Stimulated activated CD8-positive, alpha-beta memory T cell treated with anti-CD3 and anti-CD28 coated beads, Interleukin-4, amount 100 ng/mL, for 4 hours (primary cell): ENCODE data around the gene SLC34A2.

Experiments
- DNase-seq, 2 donors: peaks; one replicate each; pipeline ENCODE4 v3.0.0-alpha.2; 2020; ENCODE audit warnings: low read depth in 2 of 2, low spot score in 1 of 2

Gene SLC34A2

DNA sequence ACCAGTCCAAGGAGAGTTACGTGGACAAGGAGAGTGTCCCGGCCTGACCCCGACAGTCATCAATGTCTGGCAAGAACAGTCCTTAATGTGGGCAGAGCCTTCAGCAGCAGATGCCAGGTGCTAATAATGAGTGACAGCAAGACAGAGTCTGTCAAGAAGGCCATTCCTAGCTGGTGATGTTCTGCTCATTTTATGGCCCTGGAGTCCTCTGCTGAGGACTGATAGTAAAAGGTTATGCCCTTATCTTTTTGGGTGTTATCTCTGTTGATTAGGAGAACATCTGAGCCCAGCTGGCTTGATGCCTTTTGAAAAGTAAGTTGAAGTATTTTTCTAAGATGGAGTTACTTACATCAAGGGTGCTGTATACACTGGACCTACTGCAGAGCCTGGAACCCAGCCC lies 67.3 kb downstream of the SLC34A2 start:
- no peak for DNase-seq

DNA sequence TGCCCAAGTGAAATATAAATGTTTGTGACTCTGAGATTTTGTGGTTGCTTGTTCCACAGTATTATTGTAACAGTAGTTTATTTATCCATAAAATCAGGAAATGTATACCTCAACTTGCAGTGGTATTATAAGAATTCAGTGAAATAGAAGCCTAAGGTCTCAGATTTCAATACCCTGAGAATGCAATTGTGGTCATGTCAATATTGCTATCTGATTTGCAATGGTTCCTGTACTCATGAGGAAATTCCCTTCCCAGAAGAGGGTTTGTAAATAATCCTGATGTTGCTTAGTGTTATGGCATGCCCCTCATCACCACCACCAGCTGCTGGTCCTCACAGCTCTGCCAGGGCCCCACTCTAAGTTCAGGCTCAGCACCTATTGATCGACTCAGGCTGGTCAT lies 67.8 kb downstream of the SLC34A2 start:
- no peak for DNase-seq

DNA sequence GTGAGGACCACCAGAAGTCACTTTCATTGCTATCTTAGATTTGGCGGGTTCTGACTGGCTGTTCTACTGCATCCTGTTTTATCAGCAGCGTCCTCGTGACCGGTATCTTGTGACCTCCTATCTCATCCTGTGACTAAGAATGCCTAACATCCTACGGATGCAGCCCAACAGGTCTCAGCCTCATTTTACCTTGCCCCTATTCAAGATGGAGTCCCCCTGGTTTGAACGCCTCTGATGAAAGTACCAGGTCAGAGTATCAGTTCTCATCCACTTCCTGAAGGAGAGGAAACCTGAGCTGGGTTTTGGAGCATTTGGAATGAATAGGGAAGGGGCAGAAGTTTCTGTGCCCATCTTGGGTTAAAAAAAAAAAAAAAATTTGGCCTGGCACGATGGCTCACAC lies 70.2 kb downstream of the SLC34A2 start:
- no peak for DNase-seq

DNA sequence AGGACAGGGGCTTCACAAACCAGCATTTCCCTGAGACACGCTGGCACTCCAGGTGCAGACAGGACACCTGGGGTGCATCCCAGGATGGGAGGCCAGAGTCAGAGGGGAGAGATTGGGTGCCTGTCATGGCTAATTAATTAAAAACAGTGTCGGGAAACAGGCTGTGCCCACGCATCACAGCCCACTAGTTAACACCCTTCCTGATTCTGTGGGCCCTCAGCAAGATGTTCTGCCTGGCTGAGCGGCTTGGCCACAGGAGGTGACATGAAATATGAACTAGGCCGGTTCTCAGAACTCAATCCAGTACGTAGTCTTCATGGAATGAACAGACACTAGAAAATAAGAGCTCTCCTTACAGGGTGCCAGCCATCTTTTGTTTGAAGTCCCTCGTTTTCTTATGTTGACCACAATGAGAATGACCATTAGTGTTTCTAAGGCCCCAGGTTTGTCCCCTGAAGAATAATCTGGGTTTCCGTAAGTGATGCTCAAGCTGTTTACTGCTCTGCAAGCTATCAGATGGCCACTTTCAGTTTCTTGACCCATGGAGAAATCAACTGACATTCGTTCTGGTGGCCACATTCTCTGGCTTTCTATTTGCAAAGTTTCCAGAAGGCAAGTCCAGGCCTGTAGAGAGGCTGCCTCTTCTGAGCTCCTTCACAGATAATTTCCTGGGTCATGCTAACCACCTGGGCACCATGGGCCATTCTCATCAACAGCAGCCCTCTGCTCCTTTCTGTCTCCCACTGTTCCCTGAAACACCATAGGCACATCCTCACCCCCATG lies 72.3 kb downstream of the SLC34A2 start:
- DNase-seq, result no peak
